ENCODE measurements around the gene SUCLG2.
"Not testable (repeated sequence)": the region's sequence is repeated elsewhere in the genome, so short reads cannot be mapped to it uniquely, and the experiment has no call there.

The SUCLG2 gene

DNA sequence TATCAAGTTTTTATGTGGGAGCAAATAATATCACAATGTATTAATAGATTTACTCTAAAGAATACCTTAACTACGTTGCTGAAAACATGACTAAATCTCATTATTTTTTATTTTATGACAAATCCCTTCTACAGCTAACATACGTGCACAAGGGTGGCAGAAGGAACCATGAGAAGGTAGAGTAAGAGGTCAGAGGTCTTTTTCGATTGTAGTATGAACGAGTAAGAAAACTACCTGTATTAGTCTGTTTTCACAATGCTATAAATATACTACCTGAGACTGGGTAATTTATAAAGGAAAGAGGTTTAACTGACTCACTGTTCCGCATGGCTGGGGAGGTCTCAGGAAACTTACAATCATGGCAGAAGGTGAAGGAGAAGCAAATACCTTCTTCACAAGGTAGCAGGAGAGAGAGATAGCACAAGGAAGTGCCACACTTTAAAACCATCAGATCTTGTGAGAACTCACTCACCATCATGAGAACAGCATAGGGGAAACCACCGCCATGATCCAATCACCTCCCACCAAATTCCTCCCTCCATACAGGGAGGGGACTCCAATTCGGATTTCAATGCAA lies 95.3 kb downstream of the SUCLG2 start:
- no peak for DNase-seq (ENCODE audit: low read depth in 3 of 3)

DNA sequence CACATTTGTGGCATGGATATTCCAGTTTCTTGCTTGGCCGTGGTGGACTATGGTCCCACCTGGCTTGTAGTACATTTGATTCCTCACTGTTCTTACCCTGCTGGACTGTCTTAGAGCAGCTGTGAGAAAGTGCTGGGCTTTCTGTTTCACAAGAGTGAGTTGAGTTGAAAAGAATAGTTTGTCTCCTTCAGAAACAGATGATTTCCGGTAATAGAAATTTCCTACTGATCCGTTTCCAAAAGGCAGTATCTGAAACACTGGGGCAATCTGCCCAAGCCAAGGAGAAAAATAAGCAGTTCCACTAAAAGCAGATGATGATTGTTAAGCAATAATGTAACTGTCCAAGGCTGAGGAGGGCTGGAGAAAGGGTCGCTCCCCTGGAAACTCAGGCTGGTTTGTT lies 96.0 kb downstream of the SUCLG2 start:
- DNase-seq (ENCODE audit: low read depth in 3 of 3) = no peak

DNA sequence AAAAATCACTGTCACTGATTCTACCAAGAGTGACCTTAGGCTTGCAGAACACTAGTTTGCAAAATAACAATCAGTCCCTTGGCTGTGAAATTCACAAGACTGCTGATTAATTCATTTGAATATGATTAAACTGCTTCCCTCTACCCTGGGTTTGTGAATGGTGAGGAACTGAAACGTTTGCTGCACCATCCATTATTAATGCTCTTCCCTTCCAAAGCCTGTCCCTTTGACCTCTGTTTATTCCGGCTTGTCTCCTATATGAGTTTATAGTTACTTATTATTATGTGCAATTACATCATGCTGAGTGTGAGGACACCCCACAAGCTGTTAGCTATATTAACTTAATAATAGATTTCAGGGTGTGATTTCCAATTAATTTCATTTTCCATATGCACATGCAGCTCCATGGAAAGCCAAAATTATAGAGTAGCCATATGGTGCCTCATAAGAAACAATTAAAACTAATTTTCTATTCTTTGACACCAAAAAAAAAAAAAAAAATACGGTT lies 96.5 kb downstream of the SUCLG2 start:
- DNase-seq (ENCODE audit: low read depth in 3 of 3) = no peak

DNA sequence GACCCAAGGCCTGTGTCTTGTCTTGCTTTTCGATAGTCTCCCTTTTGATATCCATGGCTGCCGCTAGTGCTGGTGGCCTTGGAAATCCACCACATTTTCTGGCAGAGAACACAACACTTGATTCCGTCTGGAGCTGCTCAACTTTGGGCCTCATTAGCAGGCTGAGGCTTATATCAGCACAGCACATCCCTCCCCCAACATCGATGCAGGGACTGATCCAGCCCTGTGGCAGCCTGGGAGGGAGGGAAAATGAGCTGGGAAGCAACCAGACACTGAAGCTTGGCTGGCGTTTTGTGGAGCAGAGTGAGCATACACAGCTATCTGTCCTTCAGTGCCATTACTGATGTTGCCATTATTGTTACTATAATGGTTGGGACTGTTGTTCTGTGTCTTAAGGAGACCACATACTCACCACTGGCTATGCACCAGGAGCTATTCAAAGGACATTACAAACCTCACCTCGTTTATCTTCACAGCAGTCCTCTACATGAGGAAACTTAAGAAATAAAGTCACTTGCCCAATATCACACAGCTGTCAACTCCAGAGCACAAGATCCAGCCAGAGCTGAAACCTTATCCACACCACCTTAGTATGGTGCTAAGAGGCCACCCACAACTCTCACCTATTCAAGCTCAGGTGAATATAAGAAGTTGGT lies 102.9 kb downstream of the SUCLG2 start:
- no peak for DNase-seq (ENCODE audit: low read depth in 3 of 3)

GRCh38 chr3:67550541-67550940 lies 103.9 kb downstream of the SUCLG2 start:
- no peak for DNase-seq (ENCODE audit: low read depth in 3 of 3)

- DNase-seq (ENCODE audit: low read depth in 3 of 3) = not testable (repeated sequence)
Measured at GRCh38 chr3:67542502-67543250, 111.7 kb downstream of the SUCLG2 start.

GRCh38 chr3:67540198-67540894 lies 114.1 kb downstream of the SUCLG2 start:
- no peak for DNase-seq (ENCODE audit: low read depth in 3 of 3)

DNA sequence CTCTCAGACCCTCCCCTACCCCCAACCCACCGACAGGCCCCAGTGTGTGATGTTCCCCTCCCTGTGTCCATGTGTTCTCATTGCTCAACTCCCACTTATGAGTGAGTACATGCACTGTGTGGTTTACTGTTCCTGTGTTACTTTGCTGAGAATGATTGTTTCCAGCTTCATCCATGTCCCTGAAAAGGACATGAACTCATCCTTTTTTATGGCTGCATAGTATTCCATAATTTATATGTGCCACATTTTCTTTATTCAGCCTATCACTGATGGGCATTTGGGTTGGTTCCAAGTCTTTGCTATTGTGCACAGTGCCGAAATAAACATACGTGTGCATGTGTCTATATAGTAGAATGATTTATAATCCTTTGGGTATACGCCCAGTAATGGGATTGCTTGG lies 117.2 kb downstream of the SUCLG2 start:
- not testable (repeated sequence) for DNase-seq (ENCODE audit: low read depth in 3 of 3)

GRCh38 chr3:67535006-67535405 lies 119.4 kb downstream of the SUCLG2 start:
- DNase-seq (ENCODE audit: low read depth in 3 of 3) = no peak

- DNase-seq (ENCODE audit: low read depth in 3 of 3) = no peak
Measured at GRCh38 chr3:67534594-67534993, 119.8 kb downstream of the SUCLG2 start.

DNA sequence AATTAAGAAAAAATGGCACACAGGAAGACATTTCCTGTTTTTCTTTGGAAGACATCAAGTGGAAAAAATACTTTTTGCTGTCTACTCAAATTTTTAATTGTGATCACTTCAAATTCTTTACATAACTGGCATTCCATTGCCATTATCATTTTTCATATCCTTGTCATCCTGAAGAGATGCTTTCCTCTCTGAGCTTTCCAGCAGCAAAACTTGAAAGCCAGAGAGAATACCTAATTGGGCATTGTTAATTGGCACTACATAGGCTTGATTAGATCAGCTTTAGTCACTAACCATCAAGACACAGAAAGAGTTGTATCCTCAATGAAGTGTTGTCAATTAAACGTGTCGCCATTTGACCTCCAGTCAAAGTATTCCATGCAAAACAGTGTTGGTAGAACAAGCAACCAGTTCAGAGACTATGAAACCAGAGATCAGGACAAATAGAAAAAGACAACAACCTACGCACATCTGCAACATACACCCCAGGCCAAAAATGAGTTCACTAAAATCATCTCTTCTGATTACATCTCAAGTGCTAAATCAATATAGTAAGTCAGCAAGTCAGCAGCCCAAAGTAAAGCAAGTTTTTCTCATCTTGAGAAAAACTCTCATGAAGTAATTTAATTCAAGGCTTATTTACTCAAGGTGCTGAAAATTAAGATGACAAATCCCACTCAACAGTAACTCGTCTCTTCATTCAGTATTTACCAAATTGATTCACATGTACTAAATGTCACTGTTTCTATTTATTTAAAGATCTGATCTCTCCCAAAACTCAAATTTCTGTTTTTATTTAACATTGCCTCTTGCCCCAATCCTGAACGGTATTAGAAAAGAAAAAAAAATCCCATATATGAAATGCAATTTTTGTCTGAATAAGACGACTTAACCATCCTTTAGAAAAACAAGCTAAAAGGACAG lies 123.0 kb downstream of the SUCLG2 start:
- no peak for DNase-seq (ENCODE audit: low read depth in 3 of 3)

GRCh38 chr3:67529915-67530314 lies 124.5 kb downstream of the SUCLG2 start:
- DNase-seq (ENCODE audit: low read depth in 3 of 3) = no peak

GRCh38 chr3:67529337-67529736 lies 125.1 kb downstream of the SUCLG2 start:
- no peak for DNase-seq (ENCODE audit: low read depth in 3 of 3)

- DNase-seq (ENCODE audit: low read depth in 3 of 3) = no peak
Measured at GRCh38 chr3:67526246-67526645, 128.2 kb downstream of the SUCLG2 start.

GRCh38 chr3:67524046-67524445 lies 130.4 kb downstream of the SUCLG2 start:
- DNase-seq (ENCODE audit: low read depth in 3 of 3) = no peak

DNA sequence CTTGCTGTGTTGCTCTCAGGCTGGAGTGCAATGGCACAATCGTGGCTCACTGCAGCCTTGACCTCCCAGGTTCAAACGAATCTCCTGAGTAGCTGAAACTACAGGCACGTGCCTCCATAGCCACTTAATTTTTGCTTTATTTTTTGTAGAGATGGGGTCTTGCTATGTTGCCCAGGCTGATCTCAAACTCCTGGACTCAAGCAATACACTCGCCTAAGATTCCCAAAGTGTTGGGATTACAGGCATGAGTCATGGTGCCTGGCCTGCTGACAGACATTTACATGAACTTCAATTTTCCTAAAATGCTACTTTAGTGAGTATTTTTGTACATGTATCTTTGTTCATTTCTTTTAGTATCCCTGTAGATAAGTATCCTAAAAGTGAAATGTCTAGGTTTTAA lies 132.3 kb downstream of the SUCLG2 start:
- DNase-seq (ENCODE audit: low read depth in 3 of 3) = no peak

- DNase-seq (ENCODE audit: low read depth in 3 of 3) = no peak
Measured at GRCh38 chr3:67521053-67521646, 133.3 kb downstream of the SUCLG2 start.

DNA sequence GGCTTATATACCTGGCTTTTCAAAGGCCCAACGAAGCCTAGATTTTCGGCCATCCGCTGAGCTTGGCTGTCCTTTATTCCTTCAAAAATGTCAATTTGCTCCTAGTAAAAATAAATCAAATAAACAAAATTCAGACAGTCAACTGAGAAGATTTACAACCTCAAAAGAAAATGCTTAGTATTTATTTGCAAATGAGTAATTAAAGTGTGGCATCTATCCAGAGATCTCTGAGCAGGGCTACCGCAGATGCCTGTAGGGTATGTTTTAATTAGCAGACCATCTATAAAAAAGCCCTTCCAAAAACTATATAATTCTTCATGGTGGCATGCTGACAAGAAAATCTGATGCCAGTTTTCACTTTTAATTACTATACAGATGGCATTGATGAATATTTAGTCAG lies 136.2 kb downstream of the SUCLG2 start:
- DNase-seq (ENCODE audit: low read depth in 3 of 3) = no peak

GRCh38 chr3:67517781-67518180 lies 136.6 kb downstream of the SUCLG2 start:
- no peak for DNase-seq (ENCODE audit: low read depth in 3 of 3)

DNA sequence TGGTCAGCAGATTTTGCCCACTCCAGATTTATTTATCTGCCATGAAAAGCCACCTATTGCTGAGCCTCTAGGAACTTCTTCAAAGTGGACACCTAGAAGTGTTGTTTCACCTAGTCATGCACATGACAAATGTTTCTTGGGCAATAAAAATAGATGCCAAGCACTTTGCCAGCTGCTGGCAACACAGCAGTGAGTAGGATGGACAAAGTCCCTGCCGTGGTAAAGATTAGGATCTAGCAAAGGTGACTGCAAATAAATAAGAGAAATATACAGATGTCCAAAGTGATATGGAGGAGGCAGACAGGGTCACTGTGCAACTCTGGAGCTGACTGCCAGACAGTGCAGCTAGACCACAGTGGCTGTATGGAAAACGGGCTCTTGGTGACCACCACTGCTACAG lies 137.9 kb downstream of the SUCLG2 start:
- DNase-seq (ENCODE audit: low read depth in 3 of 3) = no peak

GRCh38 chr3:67515778-67516177 lies 138.6 kb downstream of the SUCLG2 start:
- DNase-seq (ENCODE audit: low read depth in 3 of 3) = no peak
